Fibroblast of lung (primary cell): ENCODE measurements around the gene STAC. TPM values are rescaled to one million over a fixed set of nuclear protein-coding genes. Genes with fewer than 3 reads are reported as not detected.

Experiments used
- DNase-seq, 2 donors: peaks; one replicate each; pipeline versions ENCODE4 v3.0.0 to v3.0.0-alpha.2; 2010; ENCODE audit warnings: low read depth in 2 of 2
- H2AFZ ChIP-seq: 2 replicates; pipeline ENCODE4 v1.5.1; 2012; ENCODE audit warnings: low read length, control low read depth, inconsistent platforms
- H3K27ac ChIP-seq: 2 replicates; pipeline ENCODE4 v1.5.1; 2011; ENCODE audit warnings: low read length, control low read depth; ENCODE audit not compliant: insufficient read depth
- H3K27me3 ChIP-seq: 2 replicates; pipeline ENCODE4 v1.5.1; 2011; ENCODE audit warnings: mild to moderate bottlenecking, low read length; ENCODE audit not compliant: control insufficient read depth, insufficient read depth
- H3K36me3 ChIP-seq: 2 replicates; pipeline ENCODE4 v1.5.1; 2011; ENCODE audit warnings: low read length; ENCODE audit not compliant: control insufficient read depth, insufficient read depth
- H3K4me1 ChIP-seq: 2 replicates; pipeline ENCODE4 v1.5.1; 2011; ENCODE audit warnings: low read length; ENCODE audit not compliant: control insufficient read depth, insufficient read depth; ENCODE audit errors: extremely low read depth
- H3K4me2 ChIP-seq: 2 replicates; pipeline ENCODE4 v1.5.1; 2011; ENCODE audit warnings: low read length, control low read depth; ENCODE audit not compliant: insufficient read depth; ENCODE audit errors: extremely low read depth
- H3K4me3 ChIP-seq, 4 experiments: fragments of 200-600 bp in 1 of 4; sonication (generic) in 1 of 4; replicated peaks in 1 of 4; 2 replicates each; pipeline ENCODE4 v1.5.1; 2011 to 2016; ENCODE audit warnings: low read length in 4 of 4, low read depth in 3 of 4, mild to moderate bottlenecking in 3 of 4, control low read depth in 2 of 4, inconsistent platforms in 1 of 4, mixed read lengths in 1 of 4; ENCODE audit not compliant: insufficient read depth in 1 of 4; ENCODE audit errors: control extremely low read depth in 1 of 4
- H3K79me2 ChIP-seq: 2 replicates; pipeline ENCODE4 v1.5.1; 2012; ENCODE audit warnings: mild to moderate bottlenecking, low read length, inconsistent platforms; ENCODE audit not compliant: control insufficient read depth, insufficient read depth
- H3K9ac ChIP-seq: 2 replicates; pipeline ENCODE4 v1.5.1; 2011; ENCODE audit warnings: mild to moderate bottlenecking, low read length, control low read depth; ENCODE audit not compliant: insufficient read depth
- H3K9me3 ChIP-seq: 2 replicates; pipeline ENCODE4 v1.5.1; 2012; ENCODE audit warnings: low read depth, low read length; ENCODE audit not compliant: control insufficient read depth, insufficient read depth
- H4K20me1 ChIP-seq: 2 replicates; pipeline ENCODE4 v1.5.1; 2011; ENCODE audit warnings: low read length; ENCODE audit not compliant: control insufficient read depth, insufficient read depth; ENCODE audit errors: extremely low read depth
- CTCF ChIP-seq, 2 donors: IDR thresholded peaks in 1 of 2; conservative IDR thresholded peaks in 1 of 2; 1 replicate in 1 of 2; 2 replicates in 1 of 2; pipeline ENCODE4 v1.5.1; 2011 to 2012; ENCODE audit warnings: low read length in 2 of 2, control low read depth in 1 of 2, inconsistent platforms in 1 of 2, low read depth in 1 of 2, mild to moderate bottlenecking in 1 of 2
- EZH2 ChIP-seq: IDR thresholded peaks from 2 replicates; pipeline ENCODE4 v1.5.1; 2012; ENCODE audit warnings: low read length, control low read depth, mild to moderate bottlenecking; ENCODE audit errors: missing control alignments
- polyA minus RNA-seq: library from RNA; depleted of rRNA, polyadenylated mRNA; stranded (reverse); fragments of >200 nt; gene quantifications from 2 replicates; pipeline ENCODE4 v1.2.3, GENCODE V29; 2011; ENCODE audit warnings: low replicate concordance
- polyA plus RNA-seq, 2 donors: library from polyadenylated mRNA; depleted of rRNA in 1 of 2; stranded (reverse) in 1 of 2; unstranded in 1 of 2; fragments of >200 nt; gene quantifications; 2 replicates each; pipeline ENCODE4 v1.2.1, GENCODE V29; 2011 to 2012; ENCODE audit warnings: missing spikeins in 1 of 2
- total RNA-seq: library from RNA; depleted of rRNA; stranded (reverse); fragments of >200 nt; gene quantifications from 2 replicates; pipeline ENCODE4 v1.2.1, GENCODE V29; 2014

The STAC gene
- 6.8 and 9.0 TPM in 2 replicates for total RNA-seq
- polyA plus RNA-seq: 3.1 and 7.4 TPM in 2 replicates
- 2.2 and 7.1 TPM in 2 replicates for polyA plus RNA-seq (2012)
- polyA minus RNA-seq: 2.3 and 25.0 TPM in 2 replicates

GRCh38 chr3:36380221-36381031 is at the start of gene STAC:
Gene STAC, plus strand, starts transcription at chr3:36380504. Its CDS starts 140 bp downstream, at chr3:36380644.
- peak within 1 kb of the TSS; percentile 84 for H2AFZ ChIP-seq
- TF ChIP-seq CTCF (conservative IDR thresholded peaks at IDR 0.05 in 1 of 2, IDR thresholded peaks at IDR 0.05 in 1 of 2; ENCODE audit: low read depth in 1 of 2, low read length in 2 of 2) (no peak), EZH2 (no peak)
- H3K36me3 ChIP-seq: no peaks in the 10 kb centered on the region
- H3K27ac ChIP-seq: no peak within 1 kb of the TSS
- DNase-seq: peak in 1 of 2 donors; percentile 50
- H3K4me2 ChIP-seq: peak within 1 kb of the TSS; percentile 78
- H3K79me2 ChIP-seq: no peaks in the 10 kb centered on the region
- no peaks in the 10 kb centered on the region for H3K9me3 ChIP-seq
- no peaks in the 10 kb centered on the region for H4K20me1 ChIP-seq
- H3K9ac ChIP-seq: peak within 1 kb of the TSS; percentile 41
- peak within 1 kb of the TSS; percentile 30 to 69 (median 59) for H3K4me3 ChIP-seq
- H3K4me1 ChIP-seq: no peaks in the 10 kb centered on the region
- no peaks in the 10 kb centered on the region for H3K27me3 ChIP-seq

- no peaks in the 10 kb centered on the region for H3K79me2 ChIP-seq
- no peak for DNase-seq
- no peak overlapping the region for H2AFZ ChIP-seq
- H3K9me3 ChIP-seq: no peaks in the 10 kb centered on the region
- H3K4me1 ChIP-seq: no peaks in the 10 kb centered on the region
- H4K20me1 ChIP-seq: no peaks in the 10 kb centered on the region
- no peaks in the 10 kb centered on the region for H3K36me3 ChIP-seq
- no peak overlapping the region for H3K4me3 ChIP-seq
- H3K4me2 ChIP-seq: no peak overlapping the region
- no peaks in the 10 kb centered on the region for H3K27me3 ChIP-seq
- no peak overlapping the region for H3K27ac ChIP-seq
- TF ChIP-seq EZH2 (no peak), CTCF (conservative IDR thresholded peaks at IDR 0.05 in 1 of 2, IDR thresholded peaks at IDR 0.05 in 1 of 2; ENCODE audit: low read depth in 1 of 2, low read length in 2 of 2) (no peak)
- no peak overlapping the region for H3K9ac ChIP-seq
Measured at GRCh38 chr3:36332139-36332538, 48.2 kb upstream of the STAC start.

GRCh38 chr3:36362216-36362615 is 18.1 kb upstream of the STAC start:
- H3K27me3 ChIP-seq: no peaks in the 10 kb centered on the region
- H3K36me3 ChIP-seq: no peaks in the 10 kb centered on the region
- TF ChIP-seq CTCF (conservative IDR thresholded peaks at IDR 0.05 in 1 of 2, IDR thresholded peaks at IDR 0.05 in 1 of 2; ENCODE audit: low read depth in 1 of 2, low read length in 2 of 2) (no peak), EZH2 (no peak)
- no peak overlapping the region for H3K4me3 ChIP-seq
- H3K4me1 ChIP-seq: peaks cover 5% of the 10 kb centered on the region
- H3K27ac ChIP-seq: no peak overlapping the region
- H3K79me2 ChIP-seq: no peaks in the 10 kb centered on the region
- no peaks in the 10 kb centered on the region for H4K20me1 ChIP-seq
- no peaks in the 10 kb centered on the region for H3K9me3 ChIP-seq
- peak in 1 of 2 donors; percentile 45 for DNase-seq
- H2AFZ ChIP-seq: no peak overlapping the region
- peak overlapping the region; percentile 15 for H3K4me2 ChIP-seq
- H3K9ac ChIP-seq: no peak overlapping the region
